Measurements from ENCODE around the gene SLC48A1.

The SLC48A1 gene

GRCh38 chr12:47752121-47752520 is 20.9 kb upstream of the SLC48A1 start:
- Histone ChIP-seq H3K36me3 (ENCODE audit: control insufficient read depth, insufficient read depth, low read length) (no peaks in the 10 kb centered on the region), H3K4me3 (replicated peaks; ENCODE audit: low read depth, low read length) (no peak overlapping the region), H3K27me3 (replicated peaks; ENCODE audit: control insufficient read depth, insufficient read depth, low read length) (no peaks in the 10 kb centered on the region)
- no peak for DNase-seq (ENCODE audit: extremely low read depth, insufficient read length)
- no peak for TF ChIP-seq CTCF (IDR thresholded peaks at IDR 0.05; ENCODE audit: insufficient read depth, low read length, poor library complexity, severe bottlenecking)

- H3K27me3 ChIP-seq (replicated peaks; ENCODE audit: control insufficient read depth, insufficient read depth, low read length) = no peaks in the 10 kb centered on the region
- TF ChIP-seq CTCF (IDR thresholded peaks at IDR 0.05; ENCODE audit: insufficient read depth, low read length, poor library complexity, severe bottlenecking) = no peak
- H3K4me3 ChIP-seq (replicated peaks; ENCODE audit: low read depth, low read length) = no peak overlapping the region
- H3K36me3 ChIP-seq (ENCODE audit: control insufficient read depth, insufficient read depth, low read length) = no peaks in the 10 kb centered on the region
- no peak for DNase-seq (ENCODE audit: extremely low read depth, insufficient read length)
Measured at GRCh38 chr12:47752552-47752951, 20.5 kb upstream of the SLC48A1 start.

- DNase-seq (ENCODE audit: extremely low read depth, insufficient read length) = no peak
- H3K4me3 ChIP-seq (replicated peaks; ENCODE audit: low read depth, low read length) = no peak overlapping the region
- no peaks in the 10 kb centered on the region for H3K27me3 ChIP-seq (replicated peaks; ENCODE audit: control insufficient read depth, insufficient read depth, low read length)
- TF ChIP-seq CTCF (IDR thresholded peaks at IDR 0.05; ENCODE audit: insufficient read depth, low read length, poor library complexity, severe bottlenecking) = no peak
- no peaks in the 10 kb centered on the region for H3K36me3 ChIP-seq (ENCODE audit: control insufficient read depth, insufficient read depth, low read length)
Measured at GRCh38 chr12:47753021-47754001, 19.7 kb upstream of the SLC48A1 start.

GRCh38 chr12:47754126-47754525 is 18.9 kb upstream of the SLC48A1 start:
- TF ChIP-seq CTCF (IDR thresholded peaks at IDR 0.05; ENCODE audit: insufficient read depth, low read length, poor library complexity, severe bottlenecking) = no peak
- Histone ChIP-seq H3K36me3 (ENCODE audit: control insufficient read depth, insufficient read depth, low read length) (no peaks in the 10 kb centered on the region), H3K27me3 (replicated peaks; ENCODE audit: control insufficient read depth, insufficient read depth, low read length) (no peaks in the 10 kb centered on the region), H3K4me3 (replicated peaks; ENCODE audit: low read depth, low read length) (no peak overlapping the region)
- no peak for DNase-seq (ENCODE audit: extremely low read depth, insufficient read length)

- H3K36me3 ChIP-seq (ENCODE audit: control insufficient read depth, insufficient read depth, low read length) = no peaks in the 10 kb centered on the region
- H3K4me3 ChIP-seq (replicated peaks; ENCODE audit: low read depth, low read length) = peak overlapping the region; percentile 52; the same call in 1 of the 2 replicates
- DNase-seq (ENCODE audit: extremely low read depth, insufficient read length) = no peak
- no peaks in the 10 kb centered on the region for H3K27me3 ChIP-seq (replicated peaks; ENCODE audit: control insufficient read depth, insufficient read depth, low read length)
- TF ChIP-seq CTCF (IDR thresholded peaks at IDR 0.05; ENCODE audit: insufficient read depth, low read length, poor library complexity, severe bottlenecking) = no peak
Measured at GRCh38 chr12:47754881-47755280, 18.2 kb upstream of the SLC48A1 start.
